ENCODE results near the gene RBM43.

DNA sequence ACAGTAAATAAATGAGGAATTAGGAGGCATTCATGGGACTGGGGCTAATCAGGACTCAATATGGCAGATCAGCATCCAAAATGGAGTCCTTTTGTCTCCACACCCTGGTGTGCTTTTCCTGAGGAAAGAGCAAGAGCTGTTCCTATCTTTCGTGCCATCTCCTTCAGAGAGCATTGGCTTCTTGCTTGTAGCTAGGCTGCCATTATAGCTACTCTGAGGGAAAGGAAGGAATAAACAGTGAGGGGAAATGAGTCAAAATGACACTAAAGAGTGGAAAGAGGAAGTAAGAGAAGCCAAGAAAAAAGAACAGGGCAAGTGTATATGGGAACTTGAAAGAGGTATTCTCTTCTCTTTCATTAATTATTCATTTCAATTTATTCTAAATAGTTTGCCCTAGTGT lies 36.2 kb upstream of the RBM43 start:
- TF ChIP-seq POLR2A (conservative IDR thresholded peaks at IDR 0.05) (no peak), ESRRB (CRISPR knock-in tag; IDR thresholded peaks at IDR 0.05; ENCODE audit: borderline replicate concordance) (no peak), EZH2 (IDR thresholded peaks at IDR 0.05; ENCODE audit: borderline replicate concordance, low read depth, low read length) (no peak), GABPB1 (CRISPR knock-in tag; IDR thresholded peaks at IDR 0.05) (no peak), ZNF282 (CRISPR knock-in tag; IDR thresholded peaks at IDR 0.05) (no peak), NFXL1 (CRISPR knock-in tag; IDR thresholded peaks at IDR 0.05) (no peak), NFRKB (IDR thresholded peaks at IDR 0.05; ENCODE audit: low read depth) (no peak), GATA2 (CRISPR knock-in tag; IDR thresholded peaks at IDR 0.05) (no peak), KLF1 (tag; IDR thresholded peaks at IDR 0.05) (no peak)
- TF ChIP-seq, protein P1, sequence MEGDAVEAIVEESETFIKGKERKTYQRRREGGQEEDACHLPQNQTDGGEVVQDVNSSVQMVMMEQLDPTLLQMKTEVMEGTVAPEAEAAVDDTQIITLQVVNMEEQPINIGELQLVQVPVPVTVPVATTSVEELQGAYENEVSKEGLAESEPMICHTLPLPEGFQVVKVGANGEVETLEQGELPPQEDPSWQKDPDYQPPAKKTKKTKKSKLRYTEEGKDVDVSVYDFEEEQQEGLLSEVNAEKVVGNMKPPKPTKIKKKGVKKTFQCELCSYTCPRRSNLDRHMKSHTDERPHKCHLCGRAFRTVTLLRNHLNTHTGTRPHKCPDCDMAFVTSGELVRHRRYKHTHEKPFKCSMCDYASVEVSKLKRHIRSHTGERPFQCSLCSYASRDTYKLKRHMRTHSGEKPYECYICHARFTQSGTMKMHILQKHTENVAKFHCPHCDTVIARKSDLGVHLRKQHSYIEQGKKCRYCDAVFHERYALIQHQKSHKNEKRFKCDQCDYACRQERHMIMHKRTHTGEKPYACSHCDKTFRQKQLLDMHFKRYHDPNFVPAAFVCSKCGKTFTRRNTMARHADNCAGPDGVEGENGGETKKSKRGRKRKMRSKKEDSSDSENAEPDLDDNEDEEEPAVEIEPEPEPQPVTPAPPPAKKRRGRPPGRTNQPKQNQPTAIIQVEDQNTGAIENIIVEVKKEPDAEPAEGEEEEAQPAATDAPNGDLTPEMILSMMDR (IDR thresholded peaks at IDR 0.05 in 2 of 3, conservative IDR thresholded peaks at IDR 0.05 in 1 of 3; ENCODE audit: insufficient read depth in 2 of 3, low read depth in 1 of 3, low read length in 3 of 3): no peak

All from K562 (cell line).